HG03175 (cell line): Measurements from ENCODE around the gene SMC3.
"Not testable (repeated sequence)": the region's sequence is repeated elsewhere in the genome, so short reads cannot be mapped to it uniquely, and the experiment has no call there.

Experiments used
- ATAC-seq: cut with Tn5 transposase; IDR thresholded peaks from one replicate; pipeline ENCODE4 v1.9.1; 2021; ENCODE audit warnings: mild to moderate bottlenecking, moderate library complexity; ENCODE audit not compliant: unreplicated experiment

Gene SMC3

DNA sequence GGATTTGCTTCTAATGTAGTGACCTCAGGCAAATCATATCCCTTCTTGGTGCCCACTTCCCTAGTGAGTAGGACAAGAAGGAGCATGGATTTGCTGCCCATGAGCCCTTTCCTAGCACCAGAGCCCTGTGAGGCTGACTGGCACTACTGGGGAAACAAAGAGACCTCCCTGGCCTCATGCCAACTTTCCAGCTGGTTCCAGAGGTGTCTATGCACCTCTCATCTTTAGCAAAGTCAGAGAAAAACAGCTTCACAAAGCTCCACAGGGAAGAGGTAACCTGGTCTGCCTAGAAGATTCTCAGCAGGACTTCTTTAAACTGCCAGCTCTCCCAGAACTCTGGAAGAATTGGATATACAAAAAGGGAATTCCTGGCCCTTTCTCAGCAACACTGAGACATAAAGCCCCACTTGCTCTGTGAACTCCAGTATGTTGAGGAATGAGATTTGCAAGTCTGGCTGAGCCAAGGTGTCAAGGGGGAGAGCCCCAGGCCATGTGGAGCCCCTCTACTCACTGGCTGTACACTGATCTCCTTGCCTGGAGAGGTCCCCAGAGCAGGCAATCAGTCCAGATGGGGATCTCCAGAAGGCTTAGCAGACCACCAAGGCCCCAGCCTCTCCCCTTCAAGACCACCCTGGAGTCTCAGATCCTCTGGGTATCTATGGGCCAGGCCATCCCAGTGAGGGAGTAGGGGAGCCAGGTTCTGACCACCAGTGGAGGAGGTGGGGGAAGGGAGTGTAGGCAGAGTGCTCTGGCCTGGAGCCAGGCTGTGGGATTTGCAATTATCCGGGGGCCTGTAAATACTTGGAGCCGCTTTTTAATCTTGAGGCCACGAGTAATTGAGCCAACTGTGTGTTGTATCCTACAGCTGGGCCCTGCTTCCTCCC, 52.3 kb downstream of the SMC3 start:
- ATAC-seq: no peak

GRCh38 chr10:110620398-110620719, 52.9 kb downstream of the SMC3 start:
- ATAC-seq: no peak

GRCh38 chr10:110623316-110623715, 55.8 kb downstream of the SMC3 start:
- not testable (repeated sequence) for ATAC-seq

- no peak for ATAC-seq
Measured at GRCh38 chr10:110625356-110625894, 57.9 kb downstream of the SMC3 start.

GRCh38 chr10:110625951-110626855, 58.7 kb downstream of the SMC3 start:
- ATAC-seq: no peak

DNA sequence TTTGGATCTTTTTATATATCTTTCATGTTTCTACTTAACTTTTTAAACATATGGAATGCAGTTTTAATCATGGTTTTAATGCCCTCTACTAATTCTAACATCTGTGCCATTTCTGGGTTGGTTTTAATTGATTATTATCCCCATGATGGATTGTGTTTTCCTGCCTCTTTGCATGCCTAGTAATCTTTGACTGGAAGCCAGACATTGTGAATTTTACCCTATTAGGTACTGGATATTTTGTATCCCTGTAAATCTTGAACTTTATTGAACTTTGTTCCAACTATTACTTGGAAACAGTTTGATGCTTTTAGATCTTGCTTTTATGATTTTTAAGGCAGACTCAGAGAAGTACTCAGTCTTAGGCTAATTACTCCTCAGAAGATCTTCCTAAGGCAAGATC, 60.7 kb downstream of the SMC3 start:
- no peak for ATAC-seq

DNA sequence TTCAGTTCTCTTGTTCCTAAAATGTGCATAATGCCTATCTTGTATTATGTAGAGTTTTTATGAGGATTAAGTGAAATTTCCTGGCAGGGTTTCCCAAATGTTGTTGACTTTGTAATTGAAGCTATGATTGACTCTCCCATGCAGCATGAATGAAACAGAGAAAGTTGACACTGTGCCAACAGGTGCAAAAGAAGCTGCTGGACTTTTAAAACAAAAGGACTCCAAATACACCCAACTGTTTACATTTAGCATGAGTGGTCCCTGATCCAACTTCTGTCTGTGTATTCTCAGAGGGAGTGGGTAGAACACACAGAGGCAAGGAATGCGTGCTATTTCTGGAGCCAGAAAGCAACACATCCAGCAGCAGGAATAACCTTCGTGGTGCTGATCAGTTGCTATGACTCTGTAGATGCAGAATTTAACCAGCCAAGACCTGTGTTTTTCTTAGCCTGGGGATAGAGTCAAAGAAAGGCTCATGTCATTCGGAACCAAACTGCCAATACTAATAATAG, 62.2 kb downstream of the SMC3 start:
- no peak for ATAC-seq

GRCh38 chr10:110631934-110632333, 64.4 kb downstream of the SMC3 start:
- ATAC-seq: no peak

DNA sequence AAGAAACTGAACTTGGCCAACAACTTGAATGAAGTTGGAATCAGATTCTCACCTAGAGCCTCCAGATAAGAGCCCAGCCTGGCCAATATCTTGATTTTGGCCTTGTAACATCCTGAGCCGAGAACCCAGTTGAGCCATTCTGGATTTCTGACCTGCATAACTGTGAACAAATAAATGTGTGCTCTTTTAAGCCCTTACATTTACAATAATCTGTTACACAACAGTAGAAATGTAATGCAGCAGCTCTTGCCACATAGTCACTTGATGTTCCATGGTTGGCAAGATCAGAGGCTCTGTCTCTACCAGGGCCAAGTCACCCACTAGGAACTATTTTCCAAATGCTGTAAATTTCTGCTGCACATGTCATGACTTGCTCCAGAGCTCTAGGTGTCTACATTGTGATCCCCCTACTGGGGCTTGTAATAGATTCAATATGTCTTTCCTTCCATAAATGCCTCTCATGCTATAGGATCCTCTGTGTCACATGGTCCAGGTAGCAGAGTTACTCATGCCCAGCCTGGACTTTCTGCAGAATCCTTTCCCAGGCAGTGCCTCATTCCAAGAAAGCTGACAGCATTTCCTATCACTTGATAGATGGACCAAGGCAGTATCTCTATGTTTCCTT, 65.2 kb downstream of the SMC3 start:
- ATAC-seq: no peak

DNA sequence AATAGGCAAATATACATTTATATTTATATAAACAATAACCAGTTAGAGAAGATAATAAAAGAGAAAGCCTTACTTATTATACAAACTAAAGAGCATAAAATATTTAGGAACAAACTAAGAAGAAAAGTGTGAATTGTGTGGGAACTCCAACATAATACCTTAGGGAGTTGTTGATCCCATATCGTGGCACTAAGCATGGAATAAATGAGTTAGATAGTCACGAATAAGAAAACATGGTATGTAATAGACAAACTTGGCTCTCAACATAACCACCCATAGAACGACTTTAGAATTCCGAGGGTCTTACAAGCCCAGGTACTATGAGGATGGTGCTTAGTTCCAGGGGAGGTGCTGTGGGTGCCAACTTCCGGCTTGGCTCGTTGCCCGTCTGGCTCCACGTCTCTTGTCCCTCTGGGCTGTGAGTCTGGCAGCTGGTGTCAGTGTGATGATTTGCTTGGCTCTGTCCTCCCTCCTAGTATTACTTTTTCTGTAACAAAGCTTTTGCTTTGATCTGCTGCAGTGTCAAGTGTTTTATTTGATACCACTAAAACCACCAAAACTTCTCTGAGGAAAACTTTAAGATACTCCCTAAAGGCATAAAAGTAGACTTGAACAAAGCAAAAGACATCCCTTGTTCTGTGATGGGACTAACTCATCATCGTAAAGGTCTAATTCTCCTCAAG, 67.2 kb downstream of the SMC3 start:
- no peak for ATAC-seq

- ATAC-seq: no peak
Measured at GRCh38 chr10:110636572-110636931, 69.1 kb downstream of the SMC3 start.

- no peak for ATAC-seq
Measured at GRCh38 chr10:110636932-110637557, 69.5 kb downstream of the SMC3 start.

- ATAC-seq: no peak
Measured at GRCh38 chr10:110637558-110638053, 70.1 kb downstream of the SMC3 start.

DNA sequence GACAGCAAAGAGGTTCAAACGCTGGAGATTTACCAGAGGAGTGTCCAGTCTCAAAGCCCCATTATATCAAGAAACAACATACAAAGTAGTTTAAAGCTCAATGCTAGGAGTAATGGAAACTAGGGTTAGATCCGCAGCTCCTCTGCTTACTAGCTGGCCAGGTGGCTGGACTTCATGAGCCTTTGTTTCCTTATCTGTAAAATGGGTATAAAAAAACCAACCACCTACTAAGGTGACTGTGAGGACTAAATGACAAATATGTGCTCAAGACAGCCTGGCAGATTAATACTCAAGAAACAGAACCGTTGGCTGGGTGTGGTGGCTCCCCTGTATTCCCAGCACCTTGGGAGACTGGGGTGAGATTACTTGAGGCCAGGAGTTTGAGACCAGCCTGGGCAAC, 70.8 kb downstream of the SMC3 start:
- no peak for ATAC-seq

DNA sequence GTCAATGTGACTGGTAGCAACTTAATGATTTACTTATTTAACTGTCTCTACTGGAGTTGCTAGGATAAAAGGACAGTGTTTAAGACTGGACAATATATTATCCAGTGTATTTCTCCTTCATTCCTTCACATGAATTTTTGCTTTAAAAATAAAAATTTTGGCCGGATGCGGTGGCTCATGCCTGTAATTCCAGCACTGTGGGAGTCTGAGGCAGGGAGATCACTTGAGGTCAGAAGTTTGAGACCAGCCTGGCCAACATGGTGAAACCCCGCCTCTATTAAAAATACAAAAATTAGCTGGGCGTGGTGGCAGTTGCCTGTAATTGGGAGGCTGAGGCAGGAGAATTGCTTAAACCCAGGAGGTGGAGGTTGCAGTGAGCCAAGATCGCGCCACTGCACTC, 71.6 kb downstream of the SMC3 start:
- ATAC-seq: not testable (repeated sequence)

GRCh38 chr10:110639858-110640257, 72.4 kb downstream of the SMC3 start:
- not testable (repeated sequence) for ATAC-seq

GRCh38 chr10:110641256-110641655, 73.8 kb downstream of the SMC3 start:
- peak; percentile 73 for ATAC-seq

- ATAC-seq: no peak
Measured at GRCh38 chr10:110642204-110643034, 74.9 kb downstream of the SMC3 start.
